Tibial nerve (tissue), 3 donors: Measurements from ENCODE around the gene NR2C2.

Experiments used
- CTCF ChIP-seq, 5 experiments: fragments of 200-600 bp in 3 of 5; fragments of 450-650 bp in 2 of 5; sonication (generic) in 3 of 5; IDR thresholded peaks; one replicate each; pipeline ENCODE4 v1.5.1; 2016 to 2019; ENCODE audit warnings: antibody characterized with exemption in 5 of 5, mild to moderate bottlenecking in 3 of 5, moderate library complexity in 2 of 5
- POLR2A ChIP-seq, 2 donors: fragments of 450-650 bp; IDR thresholded peaks; one replicate each; pipeline ENCODE4 v1.6.1; 2017; ENCODE audit warnings: antibody characterized with exemption in 2 of 2, mild to moderate bottlenecking in 2 of 2, moderate library complexity in 2 of 2

GRCh38 chr3:14959359-14959943 lies 12.1 kb downstream of the NR2C2 start:
- TF ChIP-seq CTCF (IDR thresholded peaks at IDR 0.05) (no peak), POLR2A (IDR thresholded peaks at IDR 0.05) (no peak)
